ENCODE data around the gene ARID1B.

The ARID1B gene

DNA sequence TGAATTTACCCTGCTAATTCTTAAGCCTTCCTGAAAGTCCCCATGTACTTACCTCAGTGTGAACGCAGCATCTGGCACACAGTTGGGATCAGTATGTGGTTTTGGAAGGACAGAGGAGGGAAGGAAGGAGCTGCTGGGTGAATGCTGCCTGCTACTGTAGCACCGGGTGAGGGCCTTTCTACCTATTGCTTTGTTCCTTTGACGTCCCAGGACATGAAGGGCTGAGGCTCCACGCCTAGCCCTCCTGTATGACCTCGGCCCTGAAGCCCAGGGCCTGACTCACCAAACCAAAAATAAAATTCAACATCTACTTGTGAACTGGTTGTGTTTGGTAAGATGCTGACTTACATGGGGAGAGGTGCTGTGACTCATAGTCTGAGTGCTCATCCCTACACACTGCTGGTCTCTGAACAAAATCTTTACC, 51.1 kb downstream of the ARID1B start:
- DNase-seq = peak; percentile 82

DNA sequence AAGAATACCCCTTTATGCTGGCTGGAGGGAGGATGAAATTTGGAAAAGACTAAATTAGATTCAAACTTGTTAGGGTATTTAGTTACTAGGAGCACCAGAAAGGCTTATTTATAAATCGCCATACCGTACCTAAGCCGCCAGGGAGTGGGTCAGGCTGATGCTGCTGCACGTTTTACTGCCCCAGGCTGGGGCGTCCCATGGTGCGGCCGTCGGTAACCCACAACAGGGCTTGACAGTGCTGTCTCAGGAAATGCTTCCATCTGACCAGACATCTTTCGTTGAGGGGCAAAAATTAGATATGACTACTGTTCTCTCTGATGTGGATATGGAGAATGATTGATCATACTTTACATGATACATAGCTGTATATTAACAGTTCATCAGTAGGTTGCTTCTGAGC, 52.9 kb downstream of the ARID1B start:
- DNase-seq = no peak

DNA sequence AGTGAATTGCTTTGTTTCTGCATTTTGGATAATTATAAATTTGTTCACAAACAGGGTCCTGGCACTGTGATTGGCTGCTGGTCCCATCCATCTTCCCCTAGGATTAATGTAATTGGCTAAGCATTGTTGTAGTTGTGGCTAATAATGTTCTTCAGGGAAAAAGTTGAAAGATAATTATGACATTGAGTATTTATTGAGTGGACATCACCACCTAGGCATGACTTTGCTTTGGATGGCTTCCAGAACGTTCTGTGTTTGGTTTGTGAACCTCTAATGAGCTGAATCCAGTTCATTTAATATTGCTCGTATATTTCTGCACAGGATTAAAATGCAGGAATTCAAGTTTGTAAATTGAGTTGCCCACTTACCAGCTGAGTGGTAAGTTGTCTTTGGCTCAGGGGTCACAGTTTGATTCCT, 55.1 kb downstream of the ARID1B start:
- DNase-seq = peak; percentile 23

DNA sequence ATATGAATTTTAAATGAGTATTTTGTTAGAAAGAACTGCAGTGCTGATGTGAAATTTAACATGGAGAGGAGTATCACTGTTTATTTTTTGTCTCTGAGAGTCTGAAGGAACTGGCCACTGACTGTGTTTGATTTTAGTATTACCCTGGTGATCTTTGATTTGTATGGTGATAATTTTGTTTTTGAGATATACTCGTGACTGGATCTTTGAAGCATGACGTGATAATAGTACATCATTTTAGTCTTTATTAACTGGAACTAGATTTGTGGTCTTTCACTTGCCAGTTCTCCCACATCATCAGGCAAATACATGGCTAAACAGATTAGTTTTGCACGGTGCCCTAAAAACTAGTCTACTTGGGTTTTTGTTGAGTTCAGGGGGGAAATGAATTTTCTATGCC, 55.5 kb downstream of the ARID1B start:
- DNase-seq = no peak

DNA sequence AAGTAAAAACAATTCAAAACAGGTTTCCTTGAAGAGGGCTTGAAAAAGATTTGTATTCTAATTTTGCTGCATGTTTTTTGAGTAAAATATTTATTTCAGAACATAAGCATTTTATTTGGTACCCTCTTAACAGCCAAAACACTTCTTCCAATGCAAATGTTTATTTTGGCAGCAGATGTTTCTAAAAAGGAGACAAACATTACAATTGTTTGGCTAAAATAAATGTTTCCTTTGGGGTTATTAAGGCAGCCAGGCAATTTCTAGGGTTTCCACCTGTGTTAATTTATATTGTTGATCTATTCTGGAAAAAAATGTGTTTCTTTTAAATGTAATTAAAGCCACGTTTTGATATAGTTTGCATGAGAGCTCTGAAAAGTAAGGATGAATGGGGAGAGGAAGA, 56.6 kb downstream of the ARID1B start:
- DNase-seq = no peak

DNA sequence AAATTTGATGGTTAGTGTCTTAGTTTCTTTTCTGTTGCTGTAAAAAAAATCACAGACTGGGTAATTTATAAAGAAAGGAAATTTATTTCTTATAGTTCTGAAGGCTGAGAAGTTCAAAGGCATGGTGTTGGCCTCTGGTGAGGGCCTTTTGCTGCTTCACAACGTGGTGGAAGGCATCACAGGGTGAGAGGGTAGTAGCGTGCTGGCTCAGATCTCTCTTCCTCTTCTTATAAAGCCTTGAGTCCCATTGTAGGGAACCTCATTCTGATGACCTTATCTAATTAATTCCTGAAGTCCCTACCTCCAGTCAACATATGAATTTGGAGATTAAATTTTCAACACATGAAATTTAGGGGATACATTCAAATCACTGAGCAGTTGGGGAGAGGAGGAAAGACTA, 62.0 kb downstream of the ARID1B start:
- no peak for DNase-seq

DNA sequence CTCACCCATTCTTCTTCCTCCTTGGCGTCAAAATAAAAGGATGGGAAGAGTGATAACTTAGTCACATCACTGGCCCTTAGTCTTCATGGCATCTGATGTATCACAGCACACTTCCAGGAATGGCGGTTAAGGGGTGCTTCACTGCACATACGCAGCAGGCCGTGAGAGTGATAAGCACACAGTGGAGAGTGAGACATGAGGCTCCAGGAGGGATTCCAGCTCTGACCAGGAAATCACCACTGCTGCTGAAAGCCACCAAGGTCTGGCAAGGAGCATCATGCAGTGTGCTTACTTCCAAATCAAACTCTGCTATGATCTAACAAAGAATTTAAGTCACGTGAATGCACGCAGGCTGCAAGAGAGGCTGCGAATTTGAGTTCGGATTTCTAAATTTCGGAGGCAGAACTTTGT, 62.4 kb downstream of the ARID1B start:
- DNase-seq = peak; percentile 62

DNA sequence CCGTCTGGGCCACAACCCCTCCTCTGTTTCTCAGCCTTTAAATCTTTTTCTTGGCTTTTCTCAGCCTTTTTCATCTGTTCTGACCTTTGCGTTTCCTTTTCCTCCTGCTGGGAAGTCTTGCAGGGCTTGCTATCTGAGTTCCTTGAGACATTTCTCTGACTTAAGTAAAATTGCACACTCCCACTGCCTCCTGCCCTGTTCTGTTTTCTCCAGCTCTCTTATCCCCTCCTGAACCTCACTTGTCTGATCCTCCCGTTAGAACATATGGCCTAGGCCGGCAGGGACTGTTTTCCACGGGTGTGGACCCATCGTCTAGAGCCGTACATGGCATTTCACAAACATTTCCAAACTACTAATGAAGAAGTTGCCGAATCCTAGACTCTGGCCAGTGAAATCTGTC, 63.0 kb downstream of the ARID1B start:
- no peak for DNase-seq

DNA sequence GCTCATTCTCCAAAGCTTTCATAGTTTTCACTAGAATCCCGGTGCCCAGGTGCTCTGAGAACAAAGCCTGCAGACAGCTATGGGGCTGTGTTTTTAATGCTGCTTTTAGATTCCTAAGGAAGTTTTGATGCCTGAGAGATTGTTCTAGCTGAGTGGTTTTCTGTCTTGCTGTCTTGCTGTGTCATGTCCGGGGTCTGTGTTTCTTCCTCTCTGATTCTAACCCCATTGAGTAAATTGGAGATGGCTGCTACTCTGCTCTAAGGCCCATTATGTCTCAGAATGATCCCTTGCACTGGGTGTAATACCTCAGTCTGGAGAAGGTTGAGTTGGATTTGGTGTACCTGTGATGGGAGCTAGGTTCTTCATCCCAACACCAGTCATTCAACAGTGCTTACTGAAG, 63.4 kb downstream of the ARID1B start:
- no peak for DNase-seq

DNA sequence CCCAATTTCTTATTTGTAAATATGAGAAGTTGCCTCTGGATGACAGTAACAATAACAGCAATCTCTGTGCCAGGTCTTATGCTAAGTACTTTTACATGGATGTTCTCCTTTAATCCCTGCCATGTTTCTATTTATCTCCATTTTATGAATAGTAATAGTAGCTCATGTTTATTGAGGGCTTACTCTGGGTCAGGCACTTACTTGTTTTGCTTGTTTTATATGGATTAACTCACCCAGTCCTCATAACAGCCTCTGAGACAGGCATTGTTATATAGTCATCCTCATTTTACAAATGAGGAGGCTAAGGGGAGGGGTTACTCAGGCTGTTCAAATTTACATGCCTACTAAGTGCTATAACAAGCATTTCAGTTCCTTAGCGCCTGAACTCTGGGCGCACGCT, 64.3 kb downstream of the ARID1B start:
- no peak for DNase-seq

DNA sequence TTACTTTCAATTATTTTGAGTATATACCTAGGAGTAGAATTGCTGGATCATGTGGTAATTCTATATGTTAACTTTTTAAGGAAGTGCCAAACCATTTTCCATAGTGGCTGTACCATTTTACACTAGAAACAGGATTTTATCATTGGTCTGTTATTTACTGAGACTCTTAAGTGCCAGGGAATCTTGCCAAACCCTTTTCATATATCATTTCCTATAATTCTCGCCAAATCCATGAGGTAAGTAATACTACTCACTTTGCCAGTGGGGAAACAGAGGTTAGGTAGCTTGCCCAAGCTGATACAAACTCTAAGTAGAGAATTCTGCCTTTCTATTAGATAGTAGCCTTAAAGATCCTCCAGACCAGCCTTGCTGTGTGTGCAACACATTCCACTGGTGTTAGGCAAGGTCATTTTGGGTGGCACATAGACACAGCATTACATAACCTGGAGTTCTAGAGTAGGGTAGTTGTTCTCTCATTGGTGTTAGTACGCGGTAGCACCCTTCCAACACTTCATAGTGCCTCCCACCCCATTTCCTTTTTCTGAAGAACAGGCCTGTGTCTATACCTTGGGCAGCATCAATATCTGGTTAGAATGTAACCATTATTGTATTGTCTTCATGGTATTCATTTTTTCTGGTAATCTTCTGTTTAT, 65.5 kb downstream of the ARID1B start:
- peak; percentile 38 for DNase-seq

DNA sequence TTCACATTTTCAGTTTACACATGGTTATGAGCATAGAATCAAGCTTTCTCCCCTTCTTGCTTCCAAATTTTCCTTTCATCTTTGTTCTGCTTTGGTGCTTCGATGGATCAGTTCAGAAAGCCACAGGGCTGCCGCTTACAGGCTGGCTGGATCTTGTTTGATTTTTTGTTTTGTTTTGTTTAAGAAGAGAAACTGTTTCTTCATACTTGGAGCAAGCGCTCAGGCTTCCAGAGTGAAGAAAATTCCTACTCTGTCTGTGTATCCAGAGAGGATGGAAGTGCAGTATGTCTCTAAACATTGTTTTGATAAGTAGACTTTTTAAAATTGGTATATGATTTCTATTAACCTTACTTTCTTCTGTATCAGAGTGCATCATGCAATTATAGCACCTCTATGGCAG, 66.9 kb downstream of the ARID1B start:
- no peak for DNase-seq

DNA sequence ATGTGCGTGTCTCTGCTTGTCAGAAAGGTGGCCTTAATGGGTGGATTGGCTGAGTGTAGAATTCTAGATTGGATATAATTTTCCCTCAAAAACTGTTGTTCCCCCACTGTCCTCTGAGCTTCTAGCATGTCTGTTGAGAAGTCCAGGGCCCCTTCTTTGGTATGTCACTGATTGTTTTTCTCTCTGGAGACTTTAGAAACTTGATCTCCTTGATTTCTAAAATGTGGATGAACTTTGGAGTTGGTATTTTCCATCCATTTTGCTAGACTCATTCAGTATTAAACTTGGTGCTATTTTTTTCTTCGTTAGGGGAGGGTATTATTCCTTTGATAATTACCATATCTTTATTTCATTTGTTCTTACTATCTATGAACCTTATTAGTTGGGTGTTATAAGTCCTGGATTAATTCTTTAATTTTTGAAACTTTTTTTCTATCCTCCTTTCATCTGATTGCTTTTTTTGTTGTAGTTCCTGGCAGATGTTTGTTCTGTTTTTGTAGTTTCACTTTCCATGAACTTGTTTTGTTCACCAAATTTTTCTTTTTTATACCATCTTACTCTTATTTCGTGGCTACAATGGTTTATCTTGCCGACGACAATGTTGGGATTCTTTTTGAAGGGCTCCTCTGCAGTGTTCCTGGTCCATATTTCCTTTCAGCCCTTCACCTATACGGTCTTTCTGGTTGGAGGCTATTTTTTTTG, 68.4 kb downstream of the ARID1B start:
- no peak for DNase-seq

DNA sequence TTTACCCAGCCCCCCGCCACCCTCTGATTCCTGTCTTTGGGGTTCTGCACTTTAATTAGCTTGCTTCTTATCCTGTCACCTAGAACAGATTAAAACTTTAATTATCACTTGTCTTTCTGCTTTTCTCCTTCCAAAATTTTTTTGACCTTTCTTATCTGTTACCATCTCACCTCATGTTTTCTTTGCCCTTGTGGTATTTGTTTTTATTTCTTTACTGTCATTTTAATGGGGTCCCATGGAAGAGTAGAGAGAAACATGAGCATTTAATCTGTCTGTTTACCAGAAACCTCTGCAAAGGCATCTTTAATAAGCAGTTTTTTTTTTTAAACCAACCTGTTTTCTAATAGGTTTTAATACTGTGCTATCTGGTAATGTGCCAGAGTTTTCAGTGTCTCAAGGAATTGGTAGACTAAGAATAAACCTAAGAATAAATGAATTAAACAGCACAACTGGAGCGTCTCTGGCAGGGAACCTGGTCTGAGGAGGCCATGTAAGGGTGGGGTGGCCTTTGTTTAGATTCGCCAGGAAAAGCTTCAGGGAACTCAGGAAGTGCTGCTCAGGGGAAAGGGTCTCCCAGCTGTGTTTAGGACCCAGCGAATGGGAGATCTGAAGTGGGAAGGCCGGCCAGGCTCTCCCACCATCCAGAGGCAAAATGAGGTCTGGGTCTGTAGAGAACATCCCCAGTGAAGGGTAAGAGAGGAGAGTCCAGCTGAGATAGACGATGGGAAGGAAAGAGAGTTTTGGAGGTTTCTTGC, 69.8 kb downstream of the ARID1B start:
- no peak for DNase-seq

DNA sequence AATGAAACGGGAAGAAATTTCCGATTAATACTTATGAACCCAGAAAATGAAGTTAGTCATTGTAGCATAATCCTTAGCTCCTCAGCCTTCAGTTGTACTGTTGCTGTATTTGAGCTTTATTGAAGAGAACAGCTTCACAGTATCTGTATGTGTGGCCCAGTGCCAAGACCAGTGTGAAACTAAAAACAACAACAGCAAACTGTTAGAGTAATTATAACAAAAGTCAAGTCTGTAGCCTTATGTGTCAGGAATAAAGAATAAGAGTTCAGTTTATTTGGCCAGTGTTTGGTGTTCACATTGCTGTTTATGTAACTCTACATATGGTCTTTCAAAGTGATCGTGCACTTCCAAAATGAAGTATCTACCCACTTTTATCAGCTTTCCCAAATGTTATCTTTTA, 70.9 kb downstream of the ARID1B start:
- no peak for DNase-seq

DNA sequence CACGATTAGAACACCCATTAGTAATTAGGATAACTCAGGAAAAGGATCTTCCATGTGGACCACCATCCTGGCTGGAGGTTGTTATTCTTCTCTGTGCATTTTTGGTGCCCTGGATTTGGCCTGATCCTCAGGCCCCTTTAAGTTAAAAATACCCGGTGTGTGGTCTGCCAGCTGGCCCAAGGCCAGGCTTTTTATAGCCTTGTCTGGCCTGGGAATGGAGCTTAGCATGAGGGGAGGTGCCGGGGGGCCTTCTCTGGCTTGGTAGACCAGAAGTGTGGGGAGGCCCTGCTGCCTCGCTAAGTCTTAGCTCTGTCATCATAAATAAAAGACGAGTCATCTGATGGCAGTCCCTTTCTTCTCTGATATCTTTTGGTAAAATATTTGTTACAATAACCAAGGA, 71.4 kb downstream of the ARID1B start:
- DNase-seq = peak; percentile 69

DNA sequence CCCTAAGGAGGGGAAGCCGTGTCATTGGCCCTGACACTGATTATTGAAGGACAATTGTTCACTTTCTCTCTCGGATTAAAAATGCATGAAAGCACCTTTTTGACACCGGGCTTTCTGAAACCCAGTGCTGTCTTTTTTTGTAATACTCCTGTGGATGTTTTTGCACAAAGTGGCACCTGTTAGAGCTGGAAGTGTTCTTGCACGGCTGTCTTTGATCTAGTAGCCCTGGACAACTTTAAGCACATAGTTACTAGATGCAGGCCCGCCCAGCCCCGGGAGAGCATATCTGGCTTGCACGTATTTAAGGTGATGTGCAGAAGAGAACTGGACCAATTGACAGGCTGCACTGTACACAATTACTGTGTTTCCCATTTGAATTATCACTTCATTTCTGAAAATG, 72.6 kb downstream of the ARID1B start:
- DNase-seq = no peak

DNA sequence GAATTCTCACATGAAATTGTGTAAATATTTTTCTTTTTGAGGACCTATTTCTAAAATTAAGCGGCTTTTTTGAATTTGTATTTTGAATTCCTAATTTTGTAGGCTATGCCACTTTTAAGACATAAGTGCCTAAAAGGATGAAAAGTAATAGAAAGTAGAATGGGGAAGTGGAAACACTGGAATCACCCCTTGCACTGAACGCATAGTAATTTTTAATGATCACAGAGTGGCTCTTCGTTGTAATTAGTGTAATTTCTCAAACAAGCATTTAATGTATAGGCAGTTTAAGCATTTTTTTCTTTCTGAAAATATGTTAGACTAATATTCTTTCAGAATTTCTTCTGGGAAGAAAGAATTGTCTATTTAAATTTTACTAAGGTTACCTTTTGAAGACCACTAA, 73.2 kb downstream of the ARID1B start:
- DNase-seq = no peak

DNA sequence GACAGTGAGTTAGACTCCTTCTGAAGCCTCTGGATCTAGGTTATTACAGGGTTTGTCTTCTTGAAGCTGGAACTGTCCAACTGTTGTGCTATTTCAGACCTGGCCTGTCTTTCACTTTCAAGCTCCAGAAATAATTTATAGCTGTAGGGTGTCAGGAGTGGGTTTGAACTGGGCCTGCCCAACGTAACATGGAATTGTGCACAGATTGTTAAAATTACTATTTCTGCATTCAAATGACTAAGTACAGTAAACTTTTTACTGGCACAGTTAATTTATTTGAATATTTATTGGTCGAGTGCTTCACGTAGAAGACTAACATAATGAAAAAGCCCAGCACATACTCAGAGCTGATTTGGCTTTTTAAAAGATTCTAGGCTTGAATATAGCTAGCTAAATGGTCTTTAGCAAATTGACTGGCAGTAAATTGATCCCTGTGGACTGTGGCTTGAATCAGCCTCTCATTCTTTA, 74.3 kb downstream of the ARID1B start:
- DNase-seq = no peak

DNA sequence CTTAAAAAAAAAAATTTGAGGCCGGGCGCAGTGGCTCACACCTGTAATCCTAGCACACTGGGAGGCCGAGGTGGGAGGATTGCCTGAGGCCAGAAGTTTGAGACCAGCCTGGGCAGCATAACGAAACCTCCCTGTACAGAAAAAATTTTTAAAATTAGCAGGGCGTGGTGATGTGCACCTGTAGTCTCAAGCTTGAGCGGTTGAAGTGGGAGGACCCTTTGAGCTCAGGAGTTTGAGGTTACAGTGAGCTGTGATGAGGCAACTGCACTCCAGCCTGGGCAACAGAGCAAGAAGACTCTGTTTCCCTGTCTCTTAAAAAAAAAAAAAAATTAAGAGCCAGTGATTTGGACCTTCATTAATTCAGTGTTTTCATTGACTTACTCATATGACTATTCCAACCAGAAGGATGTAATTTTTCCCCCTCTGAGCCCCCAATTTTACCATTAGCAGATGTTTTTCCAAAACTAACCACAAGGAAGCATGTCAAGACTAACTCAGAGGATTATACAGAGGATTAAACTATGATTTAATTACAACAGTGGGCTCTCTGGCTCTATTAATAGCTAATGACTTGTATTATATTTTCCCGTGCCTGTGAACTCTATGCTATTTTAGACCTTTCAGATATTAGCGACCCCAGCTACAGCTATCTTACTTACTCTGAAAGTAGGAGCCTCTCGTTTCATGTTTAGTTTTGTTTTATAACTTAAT, 75.1 kb downstream of the ARID1B start:
- peak; percentile 48 for DNase-seq

DNA sequence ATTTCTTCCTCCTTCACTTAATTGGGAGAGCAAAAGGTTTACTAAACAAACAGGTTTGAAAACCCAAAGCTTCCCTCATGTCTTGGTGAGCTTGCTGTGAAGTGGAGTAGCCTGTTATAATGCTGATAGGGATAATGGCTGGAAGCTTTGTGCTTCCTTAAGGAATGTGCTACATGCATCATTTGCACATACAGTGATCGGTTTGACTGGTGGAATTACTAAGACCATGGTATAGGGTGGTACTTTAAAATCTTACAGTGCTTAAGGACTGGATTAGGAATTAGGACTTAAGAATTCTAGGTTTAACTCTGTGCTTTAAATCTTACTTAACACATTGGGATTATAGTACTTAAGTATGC, 75.7 kb downstream of the ARID1B start:
- DNase-seq = no peak

DNA sequence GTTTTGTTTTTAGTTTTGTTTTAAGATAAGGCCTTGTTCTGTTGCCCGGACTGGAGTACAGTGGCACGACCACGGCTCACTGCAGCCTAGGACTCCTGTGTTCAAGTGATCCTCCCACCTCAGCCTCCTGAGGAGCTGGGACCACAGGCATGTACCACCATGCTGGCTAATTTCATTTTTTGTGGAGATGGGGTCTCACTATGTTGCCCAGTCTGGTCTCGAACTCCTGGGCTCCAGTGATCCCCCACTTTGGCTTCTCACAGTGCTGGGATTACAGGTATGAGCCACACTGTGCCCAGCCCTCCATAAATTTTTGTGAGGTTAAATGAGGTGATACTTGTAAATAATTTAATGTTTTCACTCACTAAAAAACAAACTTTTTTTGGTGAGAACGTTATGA, 76.6 kb downstream of the ARID1B start:
- no peak for DNase-seq

DNA sequence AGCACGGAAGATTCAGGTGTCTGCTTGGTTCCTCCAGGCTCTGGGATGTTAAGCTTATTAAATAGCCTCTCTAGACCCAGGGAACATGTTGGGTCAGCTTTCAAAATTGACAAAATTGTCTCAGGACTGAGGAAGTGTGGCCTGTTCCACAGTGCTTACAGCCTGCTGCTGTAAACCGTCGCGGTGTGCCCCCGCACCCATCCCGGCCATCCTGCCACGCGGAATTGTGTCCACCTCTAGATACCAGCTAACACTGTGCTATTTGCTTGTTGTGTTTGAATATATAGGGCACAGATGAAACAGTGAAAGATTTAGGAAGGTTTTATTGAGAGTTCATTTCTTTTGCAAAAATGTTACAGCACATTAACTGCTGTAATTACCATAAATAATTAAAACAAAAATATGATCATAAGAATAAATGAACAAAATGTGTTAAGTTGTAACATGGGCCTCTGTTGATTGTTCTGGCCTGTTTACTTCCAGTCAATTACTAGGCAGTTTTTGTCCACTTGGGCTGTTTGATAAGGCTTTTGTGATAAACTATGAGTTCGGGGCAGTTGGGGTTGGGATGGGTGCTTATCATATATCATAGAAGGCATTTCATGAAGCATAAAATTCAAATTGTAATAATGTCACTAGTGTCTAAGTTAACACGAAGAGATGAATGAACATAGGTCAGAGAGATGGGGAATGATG, 77.4 kb downstream of the ARID1B start:
- no peak for DNase-seq
